ENCODE measurements around the gene TNNT2. TPM values are rescaled to one million over a fixed set of nuclear protein-coding genes. Genes with fewer than 3 reads are reported as not detected.

The TNNT2 gene
- total RNA-seq, 1 donor from 2014 or later: not detected

DNA sequence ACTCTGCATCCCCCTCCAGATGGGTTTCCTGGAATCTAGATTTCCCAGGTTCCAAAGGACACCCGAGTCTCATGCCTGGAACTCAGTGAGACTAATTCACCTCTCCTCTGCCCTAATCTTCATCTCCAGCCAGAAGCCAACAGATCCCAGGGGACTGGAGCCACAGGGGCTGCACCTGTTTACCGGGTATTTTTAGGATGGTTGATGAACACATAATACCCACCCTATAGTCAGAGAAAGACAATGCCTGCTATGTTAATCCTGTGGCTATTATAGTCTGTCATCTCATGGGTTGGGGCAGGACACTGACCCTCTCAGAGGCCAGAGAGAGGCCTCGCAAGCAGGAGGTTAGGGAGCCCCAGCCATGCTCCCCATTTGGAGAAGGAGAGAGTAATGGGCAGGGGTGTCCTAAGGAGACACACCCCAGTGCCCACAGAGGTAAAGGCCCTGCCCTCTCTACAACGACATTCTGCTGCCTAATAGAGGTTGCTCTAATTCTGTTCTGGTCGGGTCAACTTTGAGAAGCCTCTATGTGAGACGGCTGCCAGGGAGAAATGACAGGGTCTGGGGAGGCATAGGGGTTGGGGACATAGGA is 45.1 kb upstream of the TNNT2 start:
- Mint-ChIP-seq H3K9me3 (ENCODE audit: unreplicated experiment) (peaks cover 8% of the 10 kb centered on the region), H3K27me3 (ENCODE audit: unreplicated experiment) (peaks cover 9% of the 10 kb centered on the region), H3K4me3 (ENCODE audit: unreplicated experiment) (no peak overlapping the region), H3K36me3 (ENCODE audit: unreplicated experiment) (no peaks in the 10 kb centered on the region), H3K27ac (ENCODE audit: unreplicated experiment) (no peak overlapping the region), H3K4me1 (ENCODE audit: low read depth, unreplicated experiment) (peaks cover 28% of the 10 kb centered on the region)
- TF ChIP-seq, protein P1, sequence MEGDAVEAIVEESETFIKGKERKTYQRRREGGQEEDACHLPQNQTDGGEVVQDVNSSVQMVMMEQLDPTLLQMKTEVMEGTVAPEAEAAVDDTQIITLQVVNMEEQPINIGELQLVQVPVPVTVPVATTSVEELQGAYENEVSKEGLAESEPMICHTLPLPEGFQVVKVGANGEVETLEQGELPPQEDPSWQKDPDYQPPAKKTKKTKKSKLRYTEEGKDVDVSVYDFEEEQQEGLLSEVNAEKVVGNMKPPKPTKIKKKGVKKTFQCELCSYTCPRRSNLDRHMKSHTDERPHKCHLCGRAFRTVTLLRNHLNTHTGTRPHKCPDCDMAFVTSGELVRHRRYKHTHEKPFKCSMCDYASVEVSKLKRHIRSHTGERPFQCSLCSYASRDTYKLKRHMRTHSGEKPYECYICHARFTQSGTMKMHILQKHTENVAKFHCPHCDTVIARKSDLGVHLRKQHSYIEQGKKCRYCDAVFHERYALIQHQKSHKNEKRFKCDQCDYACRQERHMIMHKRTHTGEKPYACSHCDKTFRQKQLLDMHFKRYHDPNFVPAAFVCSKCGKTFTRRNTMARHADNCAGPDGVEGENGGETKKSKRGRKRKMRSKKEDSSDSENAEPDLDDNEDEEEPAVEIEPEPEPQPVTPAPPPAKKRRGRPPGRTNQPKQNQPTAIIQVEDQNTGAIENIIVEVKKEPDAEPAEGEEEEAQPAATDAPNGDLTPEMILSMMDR (IDR thresholded peaks at IDR 0.05; ENCODE audit: partially characterized antibody, unreplicated experiment): no peak
- no peak for DNase-seq

DNA sequence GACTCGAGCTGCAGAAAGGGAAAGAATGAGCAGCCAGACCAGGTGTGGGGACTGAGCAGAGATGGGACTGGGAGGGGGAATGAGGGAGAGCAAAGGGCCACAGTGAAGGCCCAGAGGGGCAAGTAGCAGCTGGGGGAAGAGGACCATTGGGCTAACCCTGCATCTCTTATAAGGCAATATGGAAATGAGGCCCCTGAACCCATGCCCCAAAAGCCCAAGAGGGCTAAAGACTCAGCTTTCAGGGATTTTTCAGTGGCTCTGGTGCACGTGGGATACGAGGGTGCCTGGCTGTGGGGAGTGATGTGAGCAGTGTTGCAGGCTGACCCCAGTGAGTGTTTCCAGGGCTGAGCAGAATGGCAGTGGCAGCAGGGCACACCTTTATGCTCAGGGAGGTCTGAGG is 44.5 kb upstream of the TNNT2 start:
- TF ChIP-seq, protein P1 (IDR thresholded peaks at IDR 0.05; ENCODE audit: partially characterized antibody, unreplicated experiment): no peak
- H3K9me3 Mint-ChIP-seq (ENCODE audit: unreplicated experiment): peaks cover 8% of the 10 kb centered on the region
- H3K4me1 Mint-ChIP-seq (ENCODE audit: low read depth, unreplicated experiment): peaks cover 28% of the 10 kb centered on the region
- no peak for DNase-seq
- no peak overlapping the region for H3K27ac Mint-ChIP-seq (ENCODE audit: unreplicated experiment)
- no peak overlapping the region for H3K4me3 Mint-ChIP-seq (ENCODE audit: unreplicated experiment)
- no peaks in the 10 kb centered on the region for H3K36me3 Mint-ChIP-seq (ENCODE audit: unreplicated experiment)
- H3K27me3 Mint-ChIP-seq (ENCODE audit: unreplicated experiment): peaks cover 9% of the 10 kb centered on the region

DNA sequence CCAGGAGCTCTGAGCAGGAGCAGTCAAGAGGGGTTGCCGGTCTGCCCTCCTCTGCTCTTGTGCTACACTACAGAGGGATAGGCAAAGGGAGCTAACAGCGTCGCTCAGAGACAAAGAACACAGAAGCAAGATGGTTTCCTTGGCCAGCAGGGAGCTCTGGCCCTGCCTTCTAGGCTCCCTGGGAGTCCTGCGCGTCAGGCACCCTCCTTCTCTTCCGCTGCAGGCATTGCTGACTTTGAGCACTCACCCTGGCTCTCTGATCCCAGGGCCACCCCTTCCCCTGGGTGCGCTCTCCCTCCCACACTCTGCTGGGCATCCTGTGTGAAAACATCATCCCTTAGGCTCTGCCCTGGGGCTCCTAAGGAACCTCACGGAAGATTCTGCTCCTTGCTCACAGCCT is 43.6 kb upstream of the TNNT2 start:
- Mint-ChIP-seq H3K27ac (ENCODE audit: unreplicated experiment) (no peak overlapping the region), H3K4me1 (ENCODE audit: low read depth, unreplicated experiment) (peaks cover 27% of the 10 kb centered on the region), H3K27me3 (ENCODE audit: unreplicated experiment) (peaks cover 8% of the 10 kb centered on the region), H3K9me3 (ENCODE audit: unreplicated experiment) (peaks cover 8% of the 10 kb centered on the region), H3K36me3 (ENCODE audit: unreplicated experiment) (peaks cover 5% of the 10 kb centered on the region), H3K4me3 (ENCODE audit: unreplicated experiment) (no peak overlapping the region)
- TF ChIP-seq, protein P1 (IDR thresholded peaks at IDR 0.05; ENCODE audit: partially characterized antibody, unreplicated experiment): no peak
- no peak for DNase-seq

DNA sequence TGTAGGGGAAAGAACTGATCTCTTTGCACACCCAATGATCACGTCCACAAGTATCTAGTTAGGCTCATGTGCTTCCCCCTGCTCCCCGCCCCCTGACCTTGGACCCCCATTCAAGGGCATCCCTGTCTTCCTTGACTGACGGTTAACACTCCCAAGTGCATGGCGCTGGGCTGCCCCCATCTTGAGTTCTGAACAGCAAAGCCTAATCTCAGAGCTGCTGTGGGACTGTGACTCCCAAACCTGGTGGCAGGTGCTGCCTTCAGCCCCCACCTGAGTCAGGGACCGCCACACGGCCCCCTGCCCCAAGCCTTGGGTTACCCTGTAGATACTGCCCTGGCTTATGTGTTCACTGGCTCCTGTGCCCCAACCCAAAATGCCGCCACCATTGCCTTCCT is 43.1 kb upstream of the TNNT2 start:
- peaks cover 7% of the 10 kb centered on the region for H3K27me3 Mint-ChIP-seq (ENCODE audit: unreplicated experiment)
- TF ChIP-seq, protein P1 (IDR thresholded peaks at IDR 0.05; ENCODE audit: partially characterized antibody, unreplicated experiment): no peak

DNA sequence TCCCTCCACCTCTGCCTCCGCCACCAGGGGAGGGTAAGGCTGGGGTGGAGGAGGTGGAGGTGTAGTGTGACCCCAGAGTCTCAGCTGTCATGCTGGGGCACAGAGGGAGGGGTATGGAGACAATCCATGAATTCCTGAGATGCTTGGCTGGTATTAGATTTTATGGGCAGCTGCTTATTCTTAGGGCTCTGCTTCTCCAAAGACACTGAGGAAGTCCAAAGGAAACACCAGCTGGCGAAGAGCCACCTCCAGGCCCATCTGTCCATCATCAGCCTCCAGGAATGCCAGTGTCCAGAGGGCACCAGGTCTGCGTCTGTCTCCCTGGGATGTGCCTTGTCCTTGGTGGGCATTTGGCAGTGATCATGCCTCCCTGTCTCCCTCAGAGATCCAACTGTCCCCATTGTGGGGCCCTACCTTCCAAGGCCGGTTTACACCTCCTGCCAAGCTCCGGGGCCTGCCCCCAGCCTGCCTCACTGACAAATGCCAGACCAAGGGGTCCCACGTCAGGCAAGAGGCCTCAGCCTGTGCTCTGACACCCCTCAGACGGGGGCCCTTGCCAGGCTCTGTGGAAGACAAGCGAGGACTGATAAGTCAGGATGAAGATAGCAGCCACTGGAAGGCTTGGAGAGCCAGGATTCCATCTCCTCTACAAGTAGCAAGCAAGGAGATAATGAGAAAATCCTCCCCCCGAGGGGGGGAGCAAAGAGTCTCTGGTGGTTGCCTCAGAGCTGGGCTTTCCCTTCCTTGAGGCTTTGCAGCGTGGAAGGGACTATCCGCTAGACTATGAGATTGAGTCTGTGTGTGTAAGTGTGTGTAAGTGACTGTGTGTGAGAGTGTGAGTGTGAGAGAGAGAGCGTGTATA is 42.5 kb upstream of the TNNT2 start:
- H3K27me3 Mint-ChIP-seq (ENCODE audit: unreplicated experiment): peaks cover 9% of the 10 kb centered on the region
- H3K36me3 Mint-ChIP-seq (ENCODE audit: unreplicated experiment): peaks cover 12% of the 10 kb centered on the region
- DNase-seq: no peak
- H3K27ac Mint-ChIP-seq (ENCODE audit: unreplicated experiment): no peak overlapping the region
- H3K9me3 Mint-ChIP-seq (ENCODE audit: unreplicated experiment): peaks cover 9% of the 10 kb centered on the region
- peaks cover 26% of the 10 kb centered on the region for H3K4me1 Mint-ChIP-seq (ENCODE audit: low read depth, unreplicated experiment)
- H3K4me3 Mint-ChIP-seq (ENCODE audit: unreplicated experiment): no peak overlapping the region
- TF ChIP-seq, protein P1 (IDR thresholded peaks at IDR 0.05; ENCODE audit: partially characterized antibody, unreplicated experiment): no peak

More for the DNA sequence above, 43.1 kb upstream of the TNNT2 start:
- Mint-ChIP-seq H3K27ac (ENCODE audit: unreplicated experiment) (no peak overlapping the region), H3K9me3 (ENCODE audit: unreplicated experiment) (peaks cover 6% of the 10 kb centered on the region), H3K36me3 (ENCODE audit: unreplicated experiment) (peaks cover 6% of the 10 kb centered on the region), H3K4me1 (ENCODE audit: low read depth, unreplicated experiment) (peaks cover 26% of the 10 kb centered on the region), H3K4me3 (ENCODE audit: unreplicated experiment) (no peak overlapping the region)
- DNase-seq: no peak

All from glutamatergic neuron (in vitro differentiated cells).